GM11168 (cell line): ENCODE results near the gene GNRH2.
"Not testable (repeated sequence)": the region's sequence is repeated elsewhere in the genome, so short reads cannot be mapped to it uniquely, and the experiment has no call there.

Experiments used
- in situ Hi-C: fragments of 300-500 bp; cut with MboI; formaldehyde crosslinking; loops from one replicate; pipeline ENCODE4 v1.12.0; 2022; ENCODE audit warnings: low sequenced_read_pairs; ENCODE audit not compliant: unreplicated experiment

The GNRH2 gene

DNA sequence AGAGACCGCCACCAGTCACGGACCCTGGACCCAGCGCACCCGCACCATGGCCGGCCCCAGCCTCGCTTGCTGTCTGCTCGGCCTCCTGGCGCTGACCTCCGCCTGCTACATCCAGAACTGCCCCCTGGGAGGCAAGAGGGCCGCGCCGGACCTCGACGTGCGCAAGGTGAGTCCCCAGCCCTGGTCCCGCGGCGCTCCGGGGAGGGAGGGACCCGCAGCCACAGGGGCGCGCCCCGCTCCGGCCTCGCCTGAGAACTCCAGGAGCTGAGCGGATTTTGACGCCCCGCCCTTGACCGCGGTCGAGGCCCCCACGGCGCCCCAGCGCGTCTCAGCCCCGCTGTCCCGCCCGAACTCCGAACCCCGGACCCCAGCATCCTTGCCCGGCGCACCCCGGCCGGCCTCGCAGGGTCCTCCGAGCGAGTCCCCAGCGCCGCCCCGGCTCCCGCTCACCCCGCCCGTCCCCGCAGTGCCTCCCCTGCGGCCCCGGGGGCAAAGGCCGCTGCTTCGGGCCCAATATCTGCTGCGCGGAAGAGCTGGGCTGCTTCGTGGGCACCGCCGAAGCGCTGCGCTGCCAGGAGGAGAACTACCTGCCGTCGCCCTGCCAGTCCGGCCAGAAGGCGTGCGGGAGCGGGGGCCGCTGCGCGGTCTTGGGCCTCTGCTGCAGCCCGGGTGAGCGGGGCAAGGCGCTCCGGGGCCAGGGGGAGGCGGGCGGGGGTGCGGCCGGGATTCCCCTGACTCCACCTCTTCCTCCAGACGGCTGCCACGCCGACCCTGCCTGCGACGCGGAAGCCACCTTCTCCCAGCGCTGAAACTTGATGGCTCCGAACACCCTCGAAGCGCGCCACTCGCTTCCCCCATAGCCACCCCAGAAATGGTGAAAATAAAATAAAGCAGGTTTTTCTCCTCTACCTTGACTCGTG is 28.4 kb downstream of the GNRH2 start, which contains the start of gene OXT:
TSS of gene OXT (plus strand) at position 11 of the 920 bp plus-strand sequence. CDS start at position 47, 36 bp downstream.
- in situ Hi-C loops = no loop called here

DNA sequence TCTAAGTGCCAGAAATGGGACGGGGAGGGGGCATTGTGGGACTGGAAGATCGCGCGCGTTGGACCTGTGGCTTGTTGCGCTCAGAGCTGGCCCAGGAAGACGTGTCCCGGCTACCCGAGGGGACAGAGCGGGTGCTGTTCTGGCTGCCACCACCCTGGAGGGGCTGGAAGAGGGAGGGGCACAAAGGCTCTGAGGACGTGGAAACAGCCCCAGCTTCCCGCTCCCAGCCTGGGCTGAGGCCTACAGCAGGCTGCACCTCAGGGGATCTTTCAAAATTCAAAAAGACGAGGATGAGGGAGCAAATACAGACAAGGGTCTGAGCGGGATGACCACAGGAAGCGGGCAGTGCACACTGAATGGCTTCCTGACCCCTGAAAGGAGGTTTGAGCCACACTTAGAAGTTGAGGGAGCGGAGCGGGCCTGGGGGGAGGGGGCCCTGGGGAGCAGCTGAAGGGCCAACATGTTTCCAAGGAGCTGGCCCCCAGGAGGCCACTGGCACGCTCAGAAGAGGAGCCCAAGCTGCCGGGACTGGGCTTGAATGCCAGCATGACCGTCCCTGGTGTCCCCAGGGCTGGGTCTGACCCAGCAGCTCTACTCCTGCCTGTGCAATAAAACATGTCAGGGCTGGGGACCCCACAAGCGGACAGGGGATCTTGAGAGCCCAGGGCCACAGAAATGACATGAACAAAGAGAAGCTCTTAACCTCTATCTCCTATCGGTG is 29.3 kb downstream of the GNRH2 start:
- in situ Hi-C loops = no loop called here

DNA sequence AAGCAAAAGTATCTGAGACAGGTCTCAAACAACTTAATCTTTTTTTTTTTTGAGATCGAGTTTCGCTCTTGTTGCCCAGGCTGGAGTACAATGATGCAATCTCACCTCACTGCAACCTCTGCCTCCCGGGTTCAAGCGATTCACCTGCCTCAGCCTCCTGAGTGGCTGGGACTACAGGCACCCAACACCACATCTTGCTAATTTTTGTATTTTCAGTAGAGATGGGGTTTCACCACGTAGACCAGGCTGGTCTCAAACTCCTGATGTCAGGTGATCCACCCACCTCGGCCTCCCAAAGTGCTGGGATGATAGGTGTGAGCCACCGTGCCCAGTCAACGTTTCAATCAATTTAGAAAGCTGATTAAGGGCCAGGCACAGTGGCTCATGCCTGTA is 29.8 kb downstream of the GNRH2 start:
- in situ Hi-C loops = not testable (repeated sequence)

DNA sequence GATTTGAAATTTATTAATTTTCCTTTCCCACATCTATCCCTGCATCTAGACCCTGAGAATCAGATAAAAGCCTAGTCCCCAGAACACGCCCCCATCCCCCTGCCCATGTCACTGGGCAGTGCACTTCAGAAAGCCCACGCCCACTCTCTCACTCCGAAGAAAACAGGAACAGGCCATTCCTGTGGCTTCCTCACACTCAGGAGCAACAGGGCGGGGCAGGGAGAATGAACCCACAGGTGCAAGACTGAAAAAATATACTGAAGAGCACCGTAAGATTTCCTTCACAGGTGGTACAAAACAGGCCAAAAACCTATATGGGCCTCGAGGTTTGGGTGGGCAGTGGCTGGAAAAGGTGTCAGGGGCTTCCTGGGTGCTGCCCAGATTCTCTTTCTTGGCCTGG is 31.4 kb downstream of the GNRH2 start:
- in situ Hi-C loops = no loop called here

DNA sequence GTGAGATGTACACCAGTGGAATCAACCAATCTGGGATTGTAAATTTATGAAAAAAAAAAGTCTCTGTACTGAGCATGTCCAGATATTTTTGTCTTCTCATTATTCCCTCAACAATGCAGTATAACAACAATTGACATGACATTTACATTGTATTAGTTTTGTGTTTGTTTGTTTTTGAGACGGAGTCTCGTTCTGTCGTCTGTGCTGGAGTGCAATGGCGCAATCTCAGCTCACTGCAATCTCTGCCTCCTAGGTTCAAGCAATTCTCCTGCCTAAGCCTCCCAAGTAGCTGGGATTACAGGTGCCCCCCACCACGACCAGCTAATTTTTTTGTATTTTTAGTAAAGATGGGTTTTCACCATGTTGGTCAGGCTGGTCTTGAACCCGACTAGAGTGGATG is 31.9 kb downstream of the GNRH2 start:
- in situ Hi-C loops = not testable (repeated sequence)

DNA sequence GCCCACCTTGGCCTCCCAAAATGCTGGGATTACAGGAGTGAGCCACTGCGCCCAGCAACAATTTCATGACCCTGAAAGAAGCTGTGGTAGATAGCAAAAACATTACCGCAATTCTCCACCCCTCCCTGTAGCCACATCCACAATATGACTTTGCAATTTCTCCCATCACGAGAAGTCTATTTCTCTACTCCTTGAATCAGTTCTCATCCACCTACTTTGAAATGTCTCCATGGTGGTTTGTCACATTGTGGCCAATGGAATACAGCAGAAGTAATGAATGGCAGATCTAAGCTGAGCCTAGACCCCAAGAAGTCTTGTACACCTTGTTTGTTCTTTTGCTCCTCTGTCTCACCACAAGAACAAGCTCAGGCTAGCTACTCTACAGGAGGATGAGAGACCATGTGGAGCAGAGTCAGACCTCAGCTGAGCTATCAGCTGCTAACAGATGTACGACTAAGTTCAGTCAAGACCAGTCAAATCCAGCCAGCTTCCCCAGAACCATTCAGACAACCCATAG is 34.3 kb downstream of the GNRH2 start:
- in situ Hi-C loops = no loop called here

DNA sequence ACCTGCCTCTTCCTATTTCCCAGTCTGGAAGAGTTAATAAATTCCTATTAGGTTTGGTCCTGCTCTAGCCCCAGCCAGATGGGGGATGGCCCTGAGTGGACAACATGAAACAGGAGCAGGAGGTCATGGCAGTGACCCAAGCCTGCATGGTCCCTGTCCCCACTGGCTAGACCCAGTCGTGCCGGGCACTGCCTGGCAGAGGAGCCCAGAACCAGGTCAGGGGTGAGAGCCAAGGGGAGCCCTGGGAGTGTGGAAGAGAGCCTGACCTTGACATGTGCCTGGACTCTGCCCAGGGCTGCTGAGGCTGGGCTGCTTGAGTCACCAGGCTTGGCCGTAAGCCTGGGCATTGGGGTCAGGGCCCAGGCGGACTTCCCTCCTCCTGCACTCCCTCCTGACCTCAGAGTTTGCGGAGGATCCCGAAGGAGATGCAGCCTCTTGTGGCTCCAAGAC is 37.5 kb downstream of the GNRH2 start:
- in situ Hi-C loops = no loop called here

DNA sequence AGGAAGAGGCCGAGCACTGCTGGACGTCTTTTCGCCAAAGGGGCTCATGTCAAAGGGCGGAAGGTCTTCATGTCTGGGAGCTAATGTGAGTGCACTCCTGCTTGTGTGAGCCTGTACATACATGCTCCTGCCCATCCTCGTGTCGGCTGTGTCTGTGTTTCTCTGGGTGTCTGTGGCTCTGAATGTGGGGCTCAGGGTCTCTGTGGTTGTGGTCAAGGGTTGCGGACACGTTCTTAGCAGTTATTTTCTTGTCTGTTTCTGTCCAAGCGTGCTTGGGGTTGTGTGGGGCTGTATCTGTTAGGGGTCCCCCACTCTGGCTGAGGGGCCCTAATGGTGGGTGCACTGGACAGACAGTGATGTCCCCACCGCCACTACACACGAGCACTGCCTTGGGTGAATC is 38.2 kb downstream of the GNRH2 start:
- in situ Hi-C loops = no loop called here

DNA sequence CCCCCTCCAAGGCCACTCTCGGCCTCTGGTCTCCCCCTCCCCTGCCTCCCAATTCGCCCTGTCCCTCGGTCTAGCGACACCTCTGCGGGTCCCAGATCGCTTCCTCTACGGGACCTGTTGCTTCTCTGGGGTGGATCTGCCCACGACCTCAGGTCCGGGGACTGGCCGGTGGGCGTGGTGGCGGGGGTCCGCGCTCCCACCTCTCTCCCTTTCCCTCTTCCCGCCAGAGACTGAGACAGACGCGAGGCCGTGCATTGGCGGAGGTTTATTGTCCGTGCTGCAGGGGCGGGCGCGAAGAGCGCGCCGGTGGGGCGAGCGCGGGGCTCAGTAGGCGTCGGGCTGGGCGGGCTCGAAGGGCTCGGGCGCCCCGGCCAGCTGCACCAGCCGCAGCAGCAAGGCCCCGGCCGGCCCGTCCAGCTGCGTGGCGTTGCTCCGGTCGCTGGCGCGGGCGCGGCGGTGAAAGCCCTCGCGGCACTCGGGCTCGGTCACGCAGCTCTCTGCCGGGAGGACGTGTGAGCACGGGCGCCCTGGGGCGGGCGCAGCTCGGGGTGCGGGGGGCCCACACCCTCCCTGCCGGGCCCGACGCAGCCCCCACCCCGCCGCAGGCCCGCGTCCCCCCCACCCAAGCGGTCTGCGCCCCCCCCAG is 39.0 kb downstream of the GNRH2 start:
- in situ Hi-C loops = no loop called here

DNA sequence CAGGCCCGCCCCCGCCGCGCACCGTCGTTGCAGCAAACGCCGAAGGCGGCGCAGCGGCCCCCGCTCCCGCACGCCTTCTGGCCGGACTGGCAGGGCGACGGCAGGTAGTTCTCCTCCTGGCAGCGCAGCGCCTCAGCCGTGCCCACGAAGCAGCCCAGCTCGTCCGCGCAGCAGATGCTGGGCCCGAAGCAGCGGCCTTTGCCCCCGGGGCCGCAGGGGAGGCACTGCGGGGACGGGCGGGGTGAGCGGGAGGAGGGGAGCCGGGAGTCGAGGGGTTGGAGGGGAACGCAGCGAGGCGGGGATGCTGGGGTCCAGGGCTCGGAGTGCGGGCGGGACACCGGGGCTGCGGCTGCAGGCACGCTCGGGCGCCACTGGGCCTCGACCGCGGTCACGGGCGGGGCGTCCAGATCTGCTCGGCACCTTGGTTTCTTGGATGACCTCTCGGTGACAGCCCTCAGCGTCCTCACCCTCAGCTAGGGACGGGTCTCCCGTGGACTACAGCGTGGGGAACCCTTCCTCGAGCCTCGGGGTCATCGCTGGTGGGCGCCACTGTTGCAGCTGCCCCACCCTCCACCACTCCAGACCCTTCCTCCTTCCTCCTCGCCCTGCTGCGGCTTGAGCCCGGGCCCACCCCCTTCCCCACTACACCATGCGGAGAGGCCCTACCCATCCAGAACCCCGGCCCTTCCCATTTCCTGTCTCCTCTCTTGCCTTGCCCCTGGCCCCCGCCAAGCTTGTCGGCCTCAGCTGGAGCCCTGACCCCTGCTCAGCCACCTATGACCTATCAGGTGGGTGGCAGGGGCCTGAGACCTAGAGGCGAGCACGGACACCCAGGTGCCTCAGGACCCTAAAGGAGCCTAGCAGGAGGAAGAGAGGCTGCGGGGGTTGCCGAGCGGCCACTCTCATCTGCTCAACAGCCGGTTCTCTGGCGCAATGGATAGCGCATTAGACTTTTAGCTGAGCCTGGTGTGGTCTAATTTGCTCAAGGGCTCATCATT is 39.8 kb downstream of the GNRH2 start:
- in situ Hi-C loops = no loop called here

DNA sequence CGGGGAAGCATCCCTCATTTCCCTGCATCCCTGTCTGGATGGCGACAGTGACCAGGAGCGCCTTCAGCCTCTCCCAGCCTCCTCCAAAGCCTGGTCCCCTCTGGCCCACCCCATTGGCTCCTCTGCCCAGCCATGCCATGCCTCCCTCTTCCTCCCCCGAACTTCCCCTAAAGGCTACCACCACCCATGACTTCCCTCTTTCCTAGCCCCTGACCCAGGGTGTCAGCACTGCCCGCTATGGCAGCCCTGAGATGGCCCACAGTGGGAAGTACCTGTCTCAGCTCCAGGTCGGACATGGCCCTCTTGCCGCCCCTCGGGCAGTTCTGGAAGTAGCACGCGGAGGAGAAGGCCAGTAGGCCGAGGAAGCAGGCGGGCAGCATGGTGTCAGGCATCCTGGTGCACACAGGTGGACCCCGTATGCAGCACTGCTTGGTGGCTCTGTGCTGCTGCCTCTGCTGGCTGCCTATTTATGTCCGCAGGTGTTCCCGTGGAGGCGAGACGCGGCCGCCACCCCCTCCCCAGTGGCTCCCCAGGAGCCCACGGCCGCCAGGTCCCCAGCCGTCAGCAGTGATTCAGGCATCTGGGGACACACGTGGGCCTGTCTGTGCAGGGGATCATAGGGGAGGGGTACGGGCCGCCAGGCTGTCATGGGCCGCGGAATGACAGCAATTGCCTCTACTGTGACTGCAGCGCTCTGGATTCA is 41.0 kb downstream of the GNRH2 start, which contains the start of gene AVP:
TSS of gene AVP (minus strand) at position 442 of the 703 bp plus-strand sequence. CDS start at position 392, 50 bp downstream.
- in situ Hi-C loops = no loop called here

DNA sequence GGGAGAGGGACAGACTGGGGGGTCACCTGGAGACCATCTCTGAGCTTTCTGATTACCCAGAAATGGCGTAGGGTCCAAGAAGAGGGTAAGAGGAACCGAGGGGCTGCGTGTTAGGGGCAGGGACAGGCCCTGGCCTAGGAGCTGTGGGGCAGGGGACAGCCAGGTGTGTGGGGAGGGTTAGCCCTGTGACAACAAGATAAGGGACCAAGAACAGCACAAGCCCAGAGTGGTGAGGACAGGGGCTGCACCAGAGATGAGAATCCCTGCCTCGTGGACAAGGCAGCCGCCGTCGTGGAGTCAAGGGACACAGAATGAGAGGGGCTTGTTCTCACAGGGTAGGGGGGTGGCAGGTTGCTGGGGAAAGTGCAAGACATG is 41.6 kb downstream of the GNRH2 start:
- in situ Hi-C loops = no loop called here

DNA sequence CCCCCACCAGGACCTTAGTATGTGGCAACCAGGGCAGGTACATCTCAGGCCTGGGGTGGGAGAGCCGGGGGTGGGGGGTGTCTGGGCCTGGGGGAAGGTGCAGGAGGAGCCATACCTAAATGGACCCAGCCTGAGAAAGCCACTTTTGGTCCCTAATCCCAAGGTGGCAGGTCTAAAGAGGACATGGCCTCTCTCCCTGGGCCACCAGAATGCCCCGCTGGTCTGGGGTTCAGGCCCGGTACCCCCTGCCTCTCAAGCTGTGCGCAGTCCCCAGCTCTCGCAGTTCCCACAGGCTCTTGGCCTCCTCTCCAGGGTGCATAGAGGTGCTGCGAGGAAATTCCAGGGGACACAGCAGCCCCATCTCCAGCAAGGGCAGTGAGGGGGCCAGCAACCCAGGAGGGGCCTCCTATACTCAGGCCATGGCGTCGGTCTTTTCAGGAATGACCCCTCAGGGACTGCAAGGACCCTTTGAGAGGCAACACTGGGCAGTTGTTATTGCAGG is 42.2 kb downstream of the GNRH2 start:
- in situ Hi-C loops = no loop called here

DNA sequence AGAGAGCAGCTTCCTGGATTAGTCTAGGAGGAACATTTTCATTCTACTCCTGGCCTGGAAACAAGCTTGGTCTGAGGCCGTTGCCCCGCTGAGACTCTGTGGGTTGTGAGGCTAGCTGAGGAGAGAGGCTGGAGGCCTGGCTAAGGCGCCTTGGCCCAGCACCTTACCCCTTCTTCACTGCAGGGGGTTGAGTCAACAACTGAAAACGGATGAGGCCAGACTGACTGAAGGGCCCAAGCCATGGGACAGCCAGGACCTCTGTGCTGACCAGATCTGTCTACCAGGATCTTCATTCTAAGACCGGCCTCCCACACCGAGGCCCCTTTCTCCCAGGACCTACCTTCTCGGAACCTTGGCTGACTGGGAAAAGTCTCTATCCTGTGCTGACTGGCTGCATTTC is 44.6 kb downstream of the GNRH2 start:
- in situ Hi-C loops = no loop called here

DNA sequence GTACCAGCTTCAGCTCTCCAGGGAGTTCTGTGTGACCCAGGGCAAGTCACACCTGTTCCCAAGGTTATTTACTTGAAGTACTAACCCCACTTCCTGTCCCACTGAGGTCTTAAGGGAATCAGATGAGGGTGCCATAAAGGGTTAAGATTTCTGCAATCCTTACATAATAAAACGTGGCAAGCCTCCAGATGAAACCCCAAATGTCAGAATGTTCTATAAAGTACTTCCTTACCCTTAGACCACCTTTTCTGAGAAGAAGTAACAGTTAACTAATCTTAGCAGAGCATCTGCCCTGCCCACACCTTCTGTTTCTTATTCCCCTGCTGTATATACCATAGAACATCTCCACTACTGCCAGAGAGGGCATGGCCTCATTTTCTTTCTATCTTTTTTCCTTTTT is 47.1 kb downstream of the GNRH2 start:
- in situ Hi-C loops = no loop called here

DNA sequence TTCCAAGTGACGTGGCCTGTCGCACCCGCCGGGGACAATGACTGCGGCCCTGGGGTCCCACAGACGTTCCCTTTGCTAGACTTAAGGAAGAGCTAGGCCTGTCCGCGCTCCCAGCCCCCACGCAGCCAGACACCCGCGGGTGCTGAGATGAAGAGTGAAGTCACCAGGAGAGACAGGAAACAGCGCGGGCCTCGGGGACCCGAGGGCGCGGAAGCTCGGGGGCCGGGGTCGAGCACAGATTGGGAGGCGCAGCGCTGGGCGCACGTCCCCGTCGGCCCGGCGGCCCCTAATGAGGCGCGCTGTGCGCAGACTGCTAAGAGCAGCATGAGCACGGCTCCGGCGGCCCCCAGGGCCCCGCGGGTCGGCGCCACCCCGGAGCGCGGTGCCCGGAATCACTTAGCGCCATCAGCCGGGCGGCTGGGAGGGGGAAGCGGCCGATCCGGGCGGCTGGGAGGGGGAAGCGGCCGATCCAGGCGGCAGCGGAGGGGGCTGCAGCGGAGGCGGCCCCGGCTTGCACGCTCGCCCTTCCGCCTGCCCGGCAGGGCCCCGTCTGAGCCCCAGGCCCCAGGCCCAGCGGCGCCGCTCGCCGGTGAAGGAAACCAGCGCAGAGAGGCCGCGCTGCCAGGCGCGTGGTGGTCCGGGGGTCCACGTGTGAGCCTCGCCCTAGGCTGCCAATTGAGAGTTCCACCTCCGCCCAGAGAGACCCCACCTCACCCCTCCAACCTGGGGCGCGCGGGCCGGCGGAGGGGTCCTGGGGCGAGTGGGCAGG is 49.4 kb downstream of the GNRH2 start:
- in situ Hi-C loops = no loop called here

DNA sequence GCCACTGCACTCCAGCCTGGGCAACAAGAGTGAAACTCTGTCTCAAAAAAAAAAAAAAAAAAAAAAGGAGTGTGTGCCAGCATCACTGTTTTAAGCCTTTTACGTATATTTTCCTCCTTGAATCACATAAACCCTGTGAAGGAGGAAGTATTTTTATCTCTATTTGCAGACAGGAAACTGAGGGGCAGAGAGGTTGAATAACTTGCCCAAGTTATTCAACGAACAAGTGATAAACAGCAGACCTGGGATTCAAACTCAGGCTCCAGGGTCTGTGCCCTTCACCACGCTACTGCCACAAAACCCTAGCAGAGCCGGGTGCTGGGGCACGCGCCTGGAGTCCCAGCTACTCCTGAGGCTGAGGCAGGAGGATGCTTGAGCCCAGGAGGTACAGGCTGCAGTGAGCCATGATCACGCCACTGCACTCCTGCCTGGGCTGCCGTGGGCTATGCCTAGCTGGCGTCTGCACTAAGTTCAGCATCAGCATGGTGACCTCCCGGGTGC is 50.5 kb downstream of the GNRH2 start:
- in situ Hi-C loops = no loop called here
